HepG2 (cell line): Measurements from ENCODE around the gene PAPPA2. TPM values are rescaled to one million over a fixed set of nuclear protein-coding genes. Genes with fewer than 3 reads are reported as not detected.

Source experiments
- ATAC-seq: fragments of 200-7000 bp; cut with Tn5 transposase; 3 replicates; pipeline ENCODE4 v1.9.1; 2020; ENCODE audit warnings: mild to moderate bottlenecking, moderate library complexity
- BruUV-seq: library from RNA; stranded (reverse); fragments of 400-500 nt; replicated peaks from 2 replicates; lab custom pipeline; 2021; lab: Mats Ljungman, UMichigan
- CTCF ChIA-PET: fragments of 300-600 bp; formaldehyde crosslinking; extraction: SDS; loops from one replicate; lab custom pipeline; 2021; ENCODE audit warnings: low total read pairs, inconsistent platforms, low intra/inter-chr PET ratio; lab: Yijun Ruan, JAX
- POLR2A ChIA-PET: fragments of 350-600 bp; sonication (Branson Sonifier 250); formaldehyde crosslinking; loops from one replicate; lab custom pipeline; 2020; ENCODE audit warnings: antibody characterized with exemption, inconsistent platforms; lab: Yijun Ruan, JAX
- DNase-seq: peaks from one replicate; pipeline ENCODE4 v3.0.0-alpha.2; 2015; ENCODE audit warnings: low spot score
- FAIRE-seq: peaks from 3 replicates; lab custom pipeline; 2011; peaks lifted over from hg19 to GRCh38; lab: Jason Lieb, UNC
- H2AFZ ChIP-seq: one replicate; pipeline ENCODE4 v1.6.1; 2011; ENCODE audit warnings: low read length, inconsistent platforms
- H3K27ac ChIP-seq: fragments of 300-600 bp; 3 replicates; pipeline ENCODE4 v1.8.0; 2011; ENCODE audit warnings: mixed run types, mild to moderate bottlenecking, mixed read lengths, low read length, inconsistent platforms; ENCODE audit not compliant: insufficient read depth; ENCODE audit errors: extremely low read length
- H3K27me3 ChIP-seq, 2 experiments: fragments of 200-600 bp in 1 of 2; 2 replicates in 1 of 2; 3 replicates in 1 of 2; pipeline versions ENCODE4 v1.6.0 to v1.8.0; 2011; ENCODE audit warnings: low read length in 2 of 2, mild to moderate bottlenecking in 2 of 2, moderate library complexity in 2 of 2, inconsistent platforms in 1 of 2; ENCODE audit not compliant: insufficient read depth in 2 of 2, control insufficient read depth in 1 of 2
- H3K36me3 ChIP-seq, 2 experiments: fragments of 200-600 bp in 1 of 2; replicated peaks in 1 of 2; 2 replicates in 1 of 2; 3 replicates in 1 of 2; pipeline versions ENCODE4 v1.5.1 to v1.8.0; 2011; ENCODE audit warnings: low read length in 2 of 2, inconsistent platforms in 1 of 2; ENCODE audit not compliant: insufficient read depth in 2 of 2, control insufficient read depth in 1 of 2
- H3K4me1 ChIP-seq: 2 replicates; pipeline ENCODE4 v1.5.1; 2012; ENCODE audit warnings: low read length, inconsistent platforms; ENCODE audit not compliant: insufficient read depth
- H3K4me2 ChIP-seq: 2 replicates; pipeline ENCODE4 v1.6.0; 2011; ENCODE audit warnings: low read depth, low read length, inconsistent platforms
- H3K4me3 ChIP-seq, 3 experiments: fragments of 200-600 bp in 1 of 3; sonication (generic), shearing (Covaris generic) in 1 of 3; replicated peaks in 1 of 3; 2 replicates each; pipeline ENCODE4 v1.5.1; 2011 to 2016; ENCODE audit warnings: low read length in 3 of 3, inconsistent platforms in 2 of 3, low read depth in 2 of 3, mild to moderate bottlenecking in 2 of 3, control low read depth in 1 of 3, mixed read lengths in 1 of 3; ENCODE audit not compliant: insufficient read depth in 1 of 3
- H3K79me2 ChIP-seq: one replicate; pipeline ENCODE4 v1.6.1; 2011; ENCODE audit warnings: low read length, inconsistent platforms; ENCODE audit not compliant: insufficient read depth
- H3K9ac ChIP-seq: 2 replicates; pipeline ENCODE4 v1.6.0; 2011; ENCODE audit warnings: mild to moderate bottlenecking, low read depth, low read length, inconsistent platforms; ENCODE audit not compliant: insufficient read depth
- H3K9me3 ChIP-seq: 2 replicates; pipeline ENCODE4 v1.5.1; 2012; ENCODE audit warnings: mild to moderate bottlenecking, low read length
- H4K20me1 ChIP-seq: 2 replicates; pipeline ENCODE4 v1.6.0; 2011; ENCODE audit warnings: inconsistent platforms, mild to moderate bottlenecking, low read length, moderate library complexity; ENCODE audit not compliant: insufficient read depth
- ARNTL ChIP-seq: sonication (generic); formaldehyde crosslinking; IDR thresholded peaks from 2 replicates; pipeline ENCODE4 v1.4.0; 2020; ENCODE audit warnings: mild to moderate bottlenecking, missing genetic modification reagents
- ATF7-NPFF ChIP-seq: sonication (generic); formaldehyde crosslinking; IDR thresholded peaks from 2 replicates; pipeline ENCODE4 v1.8.1; 2023; ENCODE audit warnings: mild to moderate bottlenecking, low read depth, missing genetic modification reagents, moderate library complexity
- CREB3 ChIP-seq: sonication (generic); formaldehyde crosslinking; IDR thresholded peaks from 2 replicates; pipeline ENCODE4 v1.5.0; 2020; ENCODE audit warnings: missing genetic modification reagents
- JDP2 ChIP-seq: sonication (generic); formaldehyde crosslinking; IDR thresholded peaks from 2 replicates; pipeline ENCODE4 v1.8.1; 2022; ENCODE audit warnings: missing genetic modification reagents, borderline replicate concordance
- KLF15 ChIP-seq: sonication (generic); formaldehyde crosslinking; IDR thresholded peaks from 2 replicates; pipeline ENCODE4 v1.8.1; 2023; ENCODE audit warnings: borderline replicate concordance, mild to moderate bottlenecking, inconsistent platforms, missing genetic modification reagents, mixed read lengths
- MAFF ChIP-seq: IDR thresholded peaks from 2 replicates; pipeline ENCODE4 v1.6.1; 2011; ENCODE audit warnings: low read depth, low read length, improper control_type of control experiment
- MAFK ChIP-seq, 2 experiments: IDR thresholded peaks in 1 of 2; conservative IDR thresholded peaks in 1 of 2; 2 replicates each; pipeline ENCODE4 v1.6.1; 2011; ENCODE audit warnings: improper control_type of control experiment in 2 of 2, low read length in 2 of 2
- MIER2 ChIP-seq: IDR thresholded peaks from 2 replicates; pipeline ENCODE4 v1.6.1; 2016; ENCODE audit warnings: missing biosample characterization, missing genetic modification reagents
- MXD1 ChIP-seq: sonication (generic); formaldehyde crosslinking; IDR thresholded peaks from 2 replicates; pipeline ENCODE4 v1.4.0; 2020; ENCODE audit warnings: mild to moderate bottlenecking, missing genetic modification reagents
- NKX3-1 ChIP-seq: sonication (generic); formaldehyde crosslinking; IDR thresholded peaks from 2 replicates; pipeline ENCODE4 v1.5.0; 2020; ENCODE audit warnings: missing genetic modification reagents
- NR1H2 ChIP-seq: sonication (generic); formaldehyde crosslinking; IDR thresholded peaks from 2 replicates; pipeline ENCODE4 v1.8.1; 2022; ENCODE audit warnings: low read depth, missing genetic modification reagents, borderline replicate concordance
- PAF1 ChIP-seq: IDR thresholded peaks from 2 replicates; pipeline ENCODE4 v1.6.1; 2016; ENCODE audit warnings: missing genetic modification reagents, missing compliant biosample characterization
- TAF1 ChIP-seq: sonication (generic); formaldehyde crosslinking; IDR thresholded peaks from 2 replicates; pipeline ENCODE4 v1.4.0; 2020; ENCODE audit warnings: missing genetic modification reagents
- TBP ChIP-seq: sonication (generic); formaldehyde crosslinking; IDR thresholded peaks from 2 replicates; pipeline ENCODE4 v1.5.0; 2020; ENCODE audit warnings: missing genetic modification reagents
- ZBTB38 ChIP-seq: sonication (generic); formaldehyde crosslinking; IDR thresholded peaks from 2 replicates; pipeline ENCODE4 v1.5.1; 2020; ENCODE audit warnings: mild to moderate bottlenecking, missing genetic modification reagents
- ZNF773 ChIP-seq: sonication (generic); formaldehyde crosslinking; IDR thresholded peaks from 2 replicates; pipeline ENCODE4 v1.4.0; 2020; ENCODE audit warnings: missing genetic modification reagents, borderline replicate concordance
- ZNF800 ChIP-seq: sonication (generic); formaldehyde crosslinking; IDR thresholded peaks from 2 replicates; pipeline ENCODE4 v1.4.0; 2020; ENCODE audit warnings: missing genetic modification reagents
- WGBS: methylation state at CpG from one replicate; pipeline ENCODE4 v1.1.6; 2017; ENCODE audit warnings: low lambda C conversion rate; 5-methylcytosine and 5-hydroxymethylcytosine counted together
- in situ Hi-C: cut with HindIII; loops from 2 replicates; pipeline ENCODE4 v1.10.0; 2017; ENCODE audit warnings: low pct_unique_long_range_greater_than_20kb; ENCODE audit not compliant: extremely low pct_ligation_motif_present
- intact Hi-C: fragments of 100-400 bp; cut with micrococcal nuclease; formaldehyde crosslinking; loops from one replicate; pipeline ENCODE4 v1.10.0; 2022; ENCODE audit not compliant: unreplicated experiment
- polyA plus RNA-seq, 8 experiments: library from polyadenylated mRNA; depleted of rRNA in 3 of 8; stranded (reverse) in 7 of 8; unstranded in 1 of 8; fragments of >200 nt; fragmentation: Illumina TruSeq in 4 of 8; extraction: Trizol in 4 of 8; gene quantifications; 2 replicates each; pipeline versions ENCODE4 v1.2.1 to v1.2.3, GENCODE V29; 2011 to 2016; ENCODE audit warnings: low read depth in 4 of 8, missing spikeins in 1 of 8, mixed read lengths in 1 of 8; ENCODE audit not compliant: insufficient read depth in 1 of 8
- total RNA-seq, 5 experiments: library from RNA; depleted of rRNA; stranded (reverse); fragments of >200 nt; fragmentation: Illumina TruSeq; extraction: Trizol; gene quantifications; 2 replicates each; pipeline ENCODE4 v1.2.3, GENCODE V29; 2016; ENCODE audit warnings: low read depth in 1 of 5

PAPPA2 gene
- total and polyA plus RNA-seq, 2 of the 13 experiments (the other 11 are each of a cell fraction or from before 2014, with no cell fraction given): 0.01 TPM; not detected in 1

- in situ Hi-C loops: loop anchor here (25.0 kb wide), 1 partner anchor 1109 kb away; no protein-coding TSS in a partner anchor
- no TSS peak for BruUV-seq
These were observed 8.6 kb downstream of the PAPPA2 start for GRCh38 chr1:176471338-176472121.

GRCh38 chr1:176479971-176480370 lies 17.0 kb downstream of the PAPPA2 start:
- H2AFZ ChIP-seq: no peak overlapping the region
- H3K27me3 ChIP-seq: peaks cover 0 to 3% of the 10 kb centered on the region in 2 experiments; a peak in 1 of 5 replicates
- H3K27ac ChIP-seq: no peak overlapping the region
- H3K4me1 ChIP-seq: no peaks in the 10 kb centered on the region
- 30% methylated on average over 4 of the region's 7 CpGs for WGBS
- ChIA-PET POLR2A (no interaction called here), CTCF (no interaction called here)
- DNase-seq: no peak
- H3K9me3 ChIP-seq: no peaks in the 10 kb centered on the region
- no peaks in the 10 kb centered on the region for H3K79me2 ChIP-seq
- intact Hi-C loops: no loop called here
- ATAC-seq: no peak
- FAIRE-seq: no peak
- H3K9ac ChIP-seq: no peak overlapping the region
- H3K4me2 ChIP-seq: no peak overlapping the region
- no peaks in the 10 kb centered on the region for H3K36me3 ChIP-seq
- H4K20me1 ChIP-seq: no peaks in the 10 kb centered on the region
- in situ Hi-C loops: no loop called here
- H3K4me3 ChIP-seq: no peak overlapping the region
- BruUV-seq: no TSS peak
- TF ChIP-seq ZBTB38 (CRISPR knock-in tag) (no peak), TBP (CRISPR knock-in tag) (no peak), NR1H2 (no peak), ARNTL (CRISPR knock-in tag) (no peak), MXD1 (CRISPR knock-in tag) (no peak), MIER2 (CRISPR knock-in tag) (no peak), JDP2 (CRISPR knock-in tag) (no peak), NKX3-1 (CRISPR knock-in tag) (no peak), PAF1 (CRISPR knock-in tag) (no peak), TAF1 (CRISPR knock-in tag) (no peak), ZNF800 (CRISPR knock-in tag) (no peak), CREB3 (CRISPR knock-in tag) (no peak), ZNF773 (CRISPR knock-in tag) (no peak), ATF7-NPFF (no peak)

More at GRCh38 chr1:176471338-176472121, 8.6 kb downstream of the PAPPA2 start:
- H3K79me2 ChIP-seq: no peaks in the 10 kb centered on the region
- FAIRE-seq (no peak), DNase-seq (no peak)
- WGBS: 28% methylated on average over 5 of the region's 5 CpGs
- no peak overlapping the region for H3K27ac ChIP-seq
- intact Hi-C loops: no loop called here
- TF ChIP-seq KLF15 (CRISPR knock-in tag): no peak
- peak; percentile 33 to 59; a peak in 3 of 4 replicates for TF ChIP-seq MAFK (conservative IDR thresholded peaks at IDR 0.05 in 1 of 2, IDR thresholded peaks at IDR 0.05 in 1 of 2; ENCODE audit: low read length in 2 of 2)
- TF ChIP-seq MAFF: peak; percentile 51
- TF ChIP-seq, all 625 proteins: peak for 2
- ChIA-PET POLR2A (no interaction called here), CTCF (no interaction called here)
- Histone ChIP-seq H3K9ac (no peak overlapping the region), H3K4me3 (no peak overlapping the region), H3K4me1 (peaks cover 11% of the 10 kb centered on the region), H3K9me3 (no peaks in the 10 kb centered on the region), H2AFZ (no peak overlapping the region), H3K27me3 (no peaks in the 10 kb centered on the region), H4K20me1 (no peaks in the 10 kb centered on the region), H3K36me3 (no peaks in the 10 kb centered on the region), H3K4me2 (no peak overlapping the region)
- no peak for ATAC-seq
